Activated CD4-positive, alpha-beta T cell treated with anti-CD3 and anti-CD28 coated beads for 24 hours (primary cell): Measurements from ENCODE around the gene SLC24A3.
"Not testable (repeated sequence)": the region's sequence is repeated elsewhere in the genome, so short reads cannot be mapped to it uniquely, and the experiment has no call there.

Experiments used
- DNase-seq, 2 donors: peaks; one replicate each; pipeline ENCODE4 v3.0.0-alpha.2; 2020; ENCODE audit warnings: low read depth in 2 of 2

Gene SLC24A3

DNA sequence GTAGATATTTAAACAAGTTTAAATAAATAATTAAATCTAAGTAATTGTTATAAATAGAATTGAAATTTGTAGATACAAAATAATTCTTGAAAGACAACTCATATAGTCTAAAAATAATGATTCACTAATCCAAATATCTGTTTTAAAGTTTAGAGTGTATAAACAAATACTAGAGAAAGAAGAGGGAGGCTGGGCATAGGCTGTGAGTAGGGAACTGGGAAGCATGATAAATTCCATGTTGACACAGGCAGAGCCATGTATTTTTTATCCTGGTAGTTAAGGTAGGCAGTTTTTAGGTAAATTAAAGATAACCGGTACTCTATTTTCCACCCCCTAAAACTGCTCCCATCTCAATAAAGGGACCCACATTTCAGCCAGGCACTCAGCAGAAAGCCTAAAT lies 534.0 kb downstream of the SLC24A3 start:
- DNase-seq = no peak

DNA sequence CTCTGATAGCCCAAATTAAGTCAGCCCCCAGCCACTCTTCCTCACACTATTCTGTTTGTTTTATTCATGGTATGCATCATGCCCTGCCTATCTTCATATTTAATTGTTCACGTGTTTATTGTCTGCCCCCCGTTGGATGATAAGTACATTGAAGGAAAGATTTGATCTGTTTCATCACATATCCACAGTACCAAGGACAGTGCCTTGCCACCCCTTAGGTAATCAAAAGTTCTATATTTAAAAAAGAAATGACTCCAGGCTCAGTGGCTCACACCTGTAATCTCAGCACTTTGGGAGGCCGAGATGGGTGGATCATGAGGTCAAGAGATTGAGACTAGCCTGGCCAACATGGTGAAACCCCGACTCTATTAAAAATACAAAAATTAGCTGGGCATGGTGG lies 535.5 kb downstream of the SLC24A3 start:
- no peak for DNase-seq

DNA sequence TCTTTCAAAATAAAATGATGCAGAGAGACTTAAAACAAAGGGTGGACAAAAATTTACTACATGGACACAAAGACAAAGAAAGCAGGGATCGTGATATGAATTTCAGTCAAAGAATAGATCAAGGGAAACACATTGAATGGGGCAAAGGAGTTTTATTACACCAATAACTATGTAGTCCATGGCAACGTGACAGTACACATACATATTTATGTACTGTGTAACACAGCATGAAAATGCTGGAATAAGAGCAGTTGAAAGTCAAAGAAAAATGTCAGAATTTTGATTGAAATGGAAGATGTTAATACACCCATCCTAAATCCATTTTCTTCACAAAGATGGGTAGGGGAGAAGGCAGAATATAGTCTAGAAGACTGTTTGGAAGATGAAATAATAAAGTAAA lies 536.2 kb downstream of the SLC24A3 start:
- no peak for DNase-seq

DNA sequence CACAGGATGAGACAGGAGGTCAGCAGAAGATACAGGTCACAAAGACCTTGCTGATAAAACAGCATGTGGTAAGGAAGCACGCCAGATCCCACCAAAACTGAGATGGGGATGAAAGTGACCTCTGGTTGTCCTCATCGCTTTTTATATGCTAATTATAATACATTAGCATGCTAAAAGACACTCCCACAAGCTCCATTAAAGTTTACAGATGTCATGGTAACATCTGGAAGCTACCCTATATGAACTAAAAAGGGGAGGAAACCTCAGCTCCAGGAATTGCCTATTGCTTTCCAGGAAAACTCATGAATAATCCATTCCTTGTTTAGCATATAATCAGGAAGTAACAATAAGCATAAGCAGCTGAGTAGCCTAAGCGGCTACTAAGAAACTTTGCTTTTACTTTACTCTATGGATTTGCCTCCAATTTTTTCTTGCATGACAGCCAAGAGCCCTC lies 537.2 kb downstream of the SLC24A3 start:
- no peak for DNase-seq

DNA sequence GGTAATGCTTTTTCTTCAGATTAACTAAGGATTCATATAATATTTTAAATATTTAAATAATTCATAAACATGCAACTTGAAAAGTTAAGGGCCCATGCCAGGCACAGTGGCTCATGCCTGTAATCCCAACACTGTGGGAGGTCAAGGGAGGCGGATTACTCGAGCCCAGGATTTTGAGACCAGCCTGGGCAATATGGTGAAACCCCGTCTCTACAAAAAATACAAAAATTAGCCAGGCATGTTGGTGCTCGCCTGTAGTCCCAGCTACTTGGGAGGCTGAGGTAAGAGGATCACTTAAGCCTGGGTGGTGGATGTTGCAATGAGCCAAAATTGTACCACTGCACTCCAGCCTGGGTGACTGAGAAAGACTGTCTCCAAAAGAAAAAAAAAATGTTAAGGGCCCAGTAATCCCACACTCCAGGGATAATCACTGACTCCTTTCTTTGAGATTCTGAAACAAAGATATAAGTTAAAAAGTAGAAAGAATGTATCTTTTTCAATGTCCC lies 537.7 kb downstream of the SLC24A3 start:
- DNase-seq = no peak

DNA sequence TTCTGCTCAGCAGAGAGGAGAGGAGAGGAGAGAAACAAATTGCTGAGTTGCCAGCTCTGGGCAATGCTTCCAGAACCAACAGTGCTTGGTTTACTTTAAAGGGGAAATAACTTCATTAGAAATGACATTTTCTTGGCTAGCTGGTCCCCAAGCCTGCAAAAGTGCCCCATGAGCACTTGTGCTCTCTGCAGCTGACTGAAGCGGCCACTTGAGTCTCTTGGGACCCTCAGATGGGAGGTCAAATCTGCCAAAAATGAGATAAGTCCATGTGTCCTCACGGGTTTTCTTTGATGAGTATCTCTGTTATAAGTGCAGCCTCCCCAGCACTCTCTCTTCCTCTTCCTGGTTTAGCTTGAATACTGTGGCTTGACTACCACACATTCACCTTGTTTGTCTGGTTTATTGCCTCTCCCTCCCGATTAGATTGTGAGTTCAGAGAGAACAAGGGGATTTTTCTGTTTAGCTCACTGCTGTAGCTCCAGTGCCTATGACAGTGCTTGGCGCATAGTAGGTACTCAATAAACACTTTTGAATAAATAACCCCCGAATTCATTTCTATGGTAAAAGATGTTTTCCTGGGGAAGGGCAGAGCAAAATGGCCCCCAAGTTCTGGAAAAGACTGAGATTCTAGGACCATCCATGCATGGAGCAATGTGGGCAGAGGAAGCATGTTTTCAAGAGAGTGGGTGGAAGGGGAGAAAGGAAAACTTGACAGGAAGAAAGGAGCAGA lies 538.6 kb downstream of the SLC24A3 start:
- DNase-seq = no peak

DNA sequence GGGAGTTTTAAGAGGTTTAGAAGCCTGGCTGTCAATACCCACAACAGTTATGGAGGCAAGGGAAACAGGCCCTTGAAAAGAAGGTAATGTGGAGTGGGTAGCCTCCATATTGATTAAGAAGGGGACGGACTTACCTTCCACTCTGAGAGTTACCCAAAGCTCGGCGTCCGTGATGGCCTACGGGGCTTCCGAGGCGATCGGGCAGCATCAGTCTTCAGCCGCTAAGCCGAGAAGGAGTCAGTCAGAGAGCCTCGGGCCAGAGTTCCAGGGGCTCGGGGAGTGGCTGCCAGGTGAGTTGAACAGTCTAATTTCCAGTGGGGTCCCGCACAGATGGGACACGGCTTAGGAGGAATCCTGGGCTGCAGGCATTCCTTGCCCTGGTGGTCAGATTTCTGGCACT lies 541.8 kb downstream of the SLC24A3 start:
- DNase-seq = not testable (repeated sequence)

DNA sequence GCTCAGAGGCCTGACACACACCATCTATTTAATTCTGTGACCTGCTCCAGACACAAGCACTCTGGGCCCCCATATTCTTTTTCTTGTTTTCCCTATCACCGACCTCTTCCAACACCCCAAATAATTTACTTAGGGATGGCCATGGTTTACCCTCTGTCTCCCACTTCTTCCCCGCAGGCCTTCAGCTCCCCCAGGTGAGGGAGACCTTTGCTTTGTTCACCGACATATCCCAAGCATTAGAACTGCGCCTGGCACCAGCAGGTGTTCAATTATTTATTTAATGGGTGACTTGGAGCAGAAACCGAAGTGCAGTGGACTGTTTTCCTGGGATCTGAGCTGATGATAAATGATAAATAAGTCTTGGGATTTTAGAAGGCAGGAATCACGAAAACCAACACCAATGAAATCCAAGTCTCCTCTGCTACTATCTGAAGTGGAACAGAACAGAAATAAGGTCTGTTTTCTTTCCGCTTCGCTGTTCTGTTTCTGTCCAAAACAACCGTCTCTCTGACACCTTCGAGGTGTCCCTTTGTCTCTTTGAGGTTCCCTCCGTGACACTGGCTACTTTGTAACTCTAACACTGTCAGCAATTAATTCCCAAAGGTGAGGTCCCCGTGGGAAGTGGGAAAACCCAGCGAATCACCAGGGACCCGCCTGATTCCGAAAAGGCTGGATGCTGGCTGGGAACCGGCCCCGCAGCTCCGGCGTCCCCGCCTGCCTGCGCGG lies 544.5 kb downstream of the SLC24A3 start:
- no peak for DNase-seq

DNA sequence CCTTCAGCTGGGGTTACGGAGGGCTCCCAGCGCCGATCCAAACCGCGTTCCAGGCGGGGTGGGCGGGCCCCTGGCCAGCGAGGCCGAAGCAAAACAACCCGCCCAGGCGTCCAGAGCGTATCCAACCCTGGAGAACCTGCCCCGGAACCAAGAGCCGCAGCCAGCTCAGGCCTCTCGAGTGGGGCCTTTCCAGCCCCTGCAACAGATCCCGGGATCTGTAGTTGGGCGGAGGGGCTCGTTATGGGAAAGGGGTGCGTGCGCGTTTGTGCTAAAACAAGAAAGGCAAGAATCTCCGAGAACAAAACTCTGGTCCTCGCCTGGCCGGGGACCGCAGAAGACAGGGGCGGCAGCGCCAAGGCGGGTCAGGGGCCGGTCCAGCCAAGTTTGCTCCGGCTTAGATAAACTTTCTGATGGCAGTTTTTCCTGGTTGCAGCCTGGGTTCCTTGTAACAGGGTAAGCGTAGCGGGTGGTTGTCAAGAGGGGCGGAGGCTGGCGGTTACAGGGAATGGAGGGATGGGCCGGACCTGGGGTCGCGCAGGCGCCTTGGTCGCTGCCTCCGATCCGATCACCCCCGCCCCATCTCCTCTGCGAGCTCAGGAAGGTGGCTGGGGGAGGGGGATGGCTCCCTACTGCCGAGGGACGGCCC lies 545.2 kb downstream of the SLC24A3 start:
- no peak for DNase-seq

DNA sequence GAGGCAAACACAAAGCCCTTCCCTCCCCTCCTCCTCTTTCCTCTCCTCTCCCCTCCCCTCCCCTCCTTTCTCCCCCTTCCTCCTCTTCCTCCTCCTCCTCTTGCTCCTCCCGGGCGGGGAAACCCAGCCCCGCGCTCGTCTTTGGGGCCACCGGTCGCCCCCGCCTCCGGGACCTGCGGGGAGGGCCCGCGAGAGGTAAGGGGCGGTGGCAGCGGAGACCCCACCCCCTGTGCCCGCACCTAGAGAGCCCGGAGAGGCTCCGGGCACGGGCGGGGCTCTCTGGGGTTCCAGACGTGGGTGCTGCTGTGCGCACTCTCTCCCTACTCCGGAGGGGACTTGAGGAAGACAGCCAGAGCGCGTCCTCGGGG lies 545.7 kb downstream of the SLC24A3 start, which contains the start of gene RIN2:
TSS of gene RIN2 (plus strand) at position 126 of the 368 bp plus-strand sequence. CDS start 131,344 bp downstream, outside the sequence.
- no peak for DNase-seq

DNA sequence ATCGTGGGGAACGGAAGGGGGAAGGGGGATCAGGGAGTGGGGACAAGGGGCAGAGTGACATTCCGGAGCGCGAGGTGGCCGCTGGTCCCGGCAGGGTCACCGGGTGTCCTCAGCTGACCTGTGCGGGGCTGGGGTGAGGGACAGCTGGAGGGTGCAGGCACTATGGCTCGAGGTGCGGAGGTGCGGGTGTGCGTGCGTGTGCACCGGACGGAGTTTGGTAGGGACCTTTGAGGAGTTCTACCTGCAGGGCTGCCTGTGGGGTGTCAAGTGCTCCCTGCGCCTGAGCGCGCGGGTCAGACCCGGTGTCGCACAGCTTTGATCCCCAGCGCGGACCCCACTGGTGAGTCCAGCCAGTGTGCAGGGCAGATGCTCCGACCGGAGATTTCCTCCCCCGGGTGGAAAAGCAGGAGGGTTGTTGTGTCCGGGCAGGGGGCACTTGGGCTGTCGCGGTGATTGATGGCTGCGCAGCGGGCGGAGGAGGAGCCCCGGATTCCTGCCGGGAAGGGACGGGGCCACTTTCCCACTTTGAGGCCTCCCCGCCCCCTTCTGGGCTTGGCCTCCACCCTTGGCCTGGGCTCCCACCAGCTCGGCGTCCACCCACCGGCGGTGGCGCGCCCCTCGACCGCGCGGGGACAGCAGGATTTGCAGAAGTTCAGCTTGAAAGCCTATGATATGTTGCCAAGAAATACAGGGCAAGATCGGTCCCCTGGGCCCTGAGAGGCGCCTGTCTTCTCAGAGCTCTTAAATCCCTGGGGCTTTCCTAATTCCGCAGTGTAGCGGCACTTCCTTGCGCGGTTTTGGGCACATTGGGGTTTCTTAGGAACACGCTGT lies 546.3 kb downstream of the SLC24A3 start:
- no peak for DNase-seq

DNA sequence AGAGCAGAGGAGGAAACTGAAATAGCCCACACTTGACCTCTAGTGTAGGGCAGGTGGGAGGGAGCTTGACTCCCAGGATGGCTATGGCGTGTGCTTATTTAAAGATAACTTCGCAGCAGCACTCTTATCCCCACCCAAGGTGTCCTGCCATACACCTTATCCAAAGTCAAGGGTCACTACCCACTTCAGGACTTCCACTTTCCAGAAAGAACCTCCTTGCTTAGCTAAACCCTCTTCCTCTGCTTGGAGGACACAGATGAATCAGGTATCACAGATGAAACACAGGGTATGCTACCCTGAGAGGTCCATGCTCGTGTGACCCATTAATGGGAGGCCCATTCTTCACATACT lies 547.9 kb downstream of the SLC24A3 start:
- no peak for DNase-seq

DNA sequence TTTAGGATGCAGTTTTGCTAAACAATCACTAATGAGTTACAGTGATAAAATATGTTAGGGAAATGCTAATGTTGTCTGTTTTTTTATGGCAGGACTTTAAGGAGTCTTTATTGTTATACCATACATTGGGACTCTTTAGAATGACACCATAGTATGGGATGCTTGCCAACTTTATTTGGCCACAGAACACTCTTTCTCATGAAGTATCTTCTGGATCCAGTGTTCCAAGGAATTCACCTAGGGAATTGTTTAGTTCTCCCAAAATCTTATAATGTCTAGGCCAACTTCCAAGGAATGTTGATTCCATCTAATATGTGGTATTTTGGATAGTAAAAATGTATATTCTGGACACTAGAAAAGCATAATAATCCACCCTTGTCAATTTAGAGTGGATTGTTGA lies 548.9 kb downstream of the SLC24A3 start:
- DNase-seq = no peak

DNA sequence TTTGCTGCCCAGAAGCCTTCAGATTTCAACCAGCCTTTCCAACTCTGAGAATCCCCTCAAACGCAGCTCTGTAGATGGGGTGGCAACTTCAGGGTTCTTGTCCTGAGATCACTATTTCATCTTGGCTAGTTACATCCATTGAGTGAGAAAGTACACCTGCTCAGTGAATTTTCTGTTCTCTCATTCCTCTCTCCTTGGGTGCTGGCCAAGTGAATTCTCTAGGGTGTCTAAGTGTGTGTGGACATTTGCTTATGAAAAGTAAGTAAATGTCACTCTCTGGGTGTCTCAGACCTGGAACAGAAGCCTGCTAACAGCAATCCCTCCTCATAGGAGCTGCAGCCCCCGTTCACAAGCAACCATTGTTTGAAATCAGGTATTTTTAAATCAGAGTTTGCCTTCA lies 549.4 kb downstream of the SLC24A3 start:
- no peak for DNase-seq

DNA sequence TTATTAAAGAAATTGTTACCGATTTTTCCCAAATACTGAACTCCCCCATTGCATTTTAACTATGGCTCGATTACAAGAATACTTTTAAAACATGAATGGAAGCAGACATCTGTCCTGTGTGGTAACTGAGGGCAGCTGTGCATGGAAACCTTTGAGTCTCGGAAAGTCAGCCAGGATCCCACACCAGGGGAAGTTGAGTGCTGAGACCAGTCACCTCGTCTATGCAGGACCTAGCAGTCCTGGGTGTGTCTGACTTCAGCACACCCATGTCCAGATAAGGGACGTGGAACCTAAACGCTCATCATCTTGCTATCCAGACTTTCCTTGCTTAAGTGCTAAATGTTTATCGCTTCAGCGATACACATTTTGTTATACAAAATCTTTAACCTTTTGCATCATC lies 551.8 kb downstream of the SLC24A3 start:
- DNase-seq = no peak

DNA sequence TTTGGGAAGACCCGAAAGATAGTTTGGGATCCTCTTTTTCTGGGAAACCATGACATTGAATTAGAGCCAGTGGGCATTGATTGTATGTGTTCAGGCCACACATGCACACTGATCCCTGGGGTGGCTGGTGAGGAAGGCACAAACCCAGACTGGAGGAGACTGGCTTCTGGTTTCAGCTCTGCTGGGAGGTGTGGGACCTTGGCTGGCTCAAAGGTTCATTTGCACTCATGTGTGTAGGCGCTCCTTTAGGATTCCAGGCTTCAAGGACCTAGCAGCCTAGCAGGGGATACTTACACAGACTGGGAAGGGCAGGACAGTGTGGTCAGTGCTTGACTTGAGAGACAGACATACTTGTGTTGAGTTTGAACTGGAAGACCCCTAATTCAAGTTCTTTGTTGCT lies 552.8 kb downstream of the SLC24A3 start:
- no peak for DNase-seq

DNA sequence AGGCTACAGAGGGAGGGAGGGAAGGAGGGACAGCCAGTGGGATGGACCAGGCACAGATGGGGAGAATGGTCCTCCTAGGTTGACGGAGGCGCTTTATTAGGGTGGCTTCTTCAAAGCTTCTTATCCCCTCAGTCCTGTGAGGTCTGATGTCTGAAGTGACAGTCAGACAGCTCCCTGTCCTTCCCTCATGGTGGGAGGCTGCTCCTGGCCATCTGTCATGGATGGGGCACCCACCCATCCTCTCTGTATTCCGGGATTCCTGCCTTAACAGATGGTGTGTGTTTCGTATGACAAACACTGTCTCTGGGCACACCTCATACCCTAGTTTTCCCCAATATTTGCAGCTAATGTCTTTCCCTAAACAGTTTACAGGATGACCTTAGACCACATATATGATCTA lies 553.5 kb downstream of the SLC24A3 start:
- no peak for DNase-seq

DNA sequence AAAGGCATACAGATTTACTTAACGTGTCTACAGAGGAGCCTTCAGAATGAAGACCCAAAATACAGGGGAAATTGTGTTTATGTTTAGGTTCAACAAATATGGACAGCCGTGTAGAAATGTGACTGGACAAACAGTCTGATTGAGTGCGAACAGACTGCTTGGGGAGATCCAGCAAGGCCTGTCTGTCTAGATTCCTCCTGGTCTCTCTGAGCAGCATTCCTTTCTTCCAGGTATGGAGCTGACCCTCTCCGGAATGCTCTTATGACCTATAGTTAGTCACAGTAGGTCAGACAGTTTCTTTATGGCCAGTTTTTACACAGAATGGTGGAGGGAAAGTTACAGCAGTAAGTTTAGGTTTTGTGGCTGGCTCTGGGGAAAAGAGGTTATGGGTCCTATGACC lies 554.6 kb downstream of the SLC24A3 start:
- DNase-seq = no peak

DNA sequence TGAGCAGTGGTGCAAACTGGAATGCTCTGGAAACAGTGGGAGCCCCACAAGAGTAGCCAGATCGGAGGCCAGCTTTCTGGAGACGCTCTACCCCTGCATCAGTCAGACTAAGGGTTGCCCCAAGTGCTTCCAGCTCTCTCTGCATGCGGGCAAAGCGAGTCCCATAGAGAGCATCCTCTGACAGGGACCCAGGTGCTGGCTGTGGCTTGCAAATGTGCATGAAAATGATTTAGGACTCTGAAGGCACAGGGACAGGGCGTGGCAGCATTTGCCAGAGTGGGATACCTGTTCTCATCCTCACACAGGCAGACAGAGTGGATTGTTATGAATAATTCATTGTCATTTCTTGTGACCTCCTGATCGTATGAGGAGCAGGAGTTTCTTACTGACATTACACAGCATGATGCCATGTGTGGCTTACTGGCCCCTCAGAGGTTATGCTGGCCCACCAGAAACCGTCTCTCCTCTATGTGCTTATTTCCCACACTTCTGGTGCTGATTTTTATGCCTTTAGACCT lies 555.9 kb downstream of the SLC24A3 start:
- DNase-seq = no peak

DNA sequence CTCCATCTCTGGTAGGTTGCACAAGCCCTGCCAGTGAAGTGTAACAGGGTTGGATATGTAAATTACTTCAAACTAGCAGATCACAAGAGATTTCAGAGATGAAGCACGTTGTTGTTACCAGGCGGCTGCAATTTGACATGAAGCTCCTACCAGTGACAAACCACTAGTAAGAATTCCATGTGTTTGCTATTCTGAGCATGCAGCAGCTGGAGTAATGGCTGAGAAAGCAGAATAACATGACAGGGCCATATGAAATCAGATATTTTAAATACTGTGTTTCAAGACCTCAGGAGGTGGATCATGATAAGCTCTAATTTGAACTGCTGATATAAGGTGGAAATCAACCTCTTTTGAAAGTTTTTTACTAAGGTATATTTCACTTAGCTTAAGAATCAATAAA lies 557.1 kb downstream of the SLC24A3 start:
- DNase-seq = no peak

DNA sequence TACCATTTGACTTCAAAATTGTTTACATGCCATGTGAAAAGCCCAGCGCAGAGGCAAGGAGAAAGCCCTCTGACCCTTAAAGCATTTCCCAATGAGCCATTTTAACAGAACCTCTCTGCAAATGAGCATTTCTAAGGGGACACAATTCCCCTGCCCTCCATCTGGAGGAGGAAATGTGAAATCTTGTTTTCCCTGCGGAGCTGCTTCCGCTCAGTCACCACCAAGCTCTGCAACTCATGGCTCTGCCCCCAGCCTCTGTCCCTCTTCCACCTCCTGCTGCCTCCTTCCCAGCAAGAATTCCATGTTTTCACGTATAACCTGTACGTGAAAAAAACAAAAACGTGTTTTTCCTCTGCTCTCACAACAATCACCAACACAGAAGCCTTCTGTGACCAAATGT lies 557.9 kb downstream of the SLC24A3 start:
- no peak for DNase-seq

DNA sequence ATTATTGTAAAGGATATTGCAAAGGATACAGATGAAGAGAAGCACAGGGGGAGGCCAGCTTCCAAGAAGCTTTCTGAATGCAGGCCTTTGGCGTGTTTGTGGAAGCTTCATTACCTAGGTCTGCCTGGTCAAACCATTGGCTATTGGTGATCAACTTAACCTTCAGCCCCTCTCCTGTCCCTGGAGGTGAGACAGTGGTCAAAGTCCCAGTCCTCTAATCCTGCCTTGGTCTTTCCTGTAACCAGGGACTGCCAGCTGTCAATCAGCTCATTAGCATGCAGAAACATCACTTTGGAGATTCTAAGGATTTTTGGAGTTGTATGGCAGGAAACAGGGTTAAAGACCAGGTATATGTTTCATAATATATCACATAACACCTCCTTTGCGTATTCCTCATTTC lies 558.6 kb downstream of the SLC24A3 start:
- no peak for DNase-seq
